Activated naive CD8-positive, alpha-beta T cell treated with anti-CD3 and anti-CD28 coated beads, Interleukin-2, amount 50 U/mL, for 24 hours (primary cell): Measurements from ENCODE around the gene C20orf141.
"Not testable (repeated sequence)": the region's sequence is repeated elsewhere in the genome, so short reads cannot be mapped to it uniquely, and the experiment has no call there.

Source experiments
- ATAC-seq: fragments of 150-1000 bp; cut with Tn5 transposase; one replicate; pipeline ENCODE4 v1.10.0; 2021
- DNase-seq: peaks from one replicate; pipeline ENCODE4 v3.0.0; 2021
- H3K27ac Mint-ChIP-seq: one replicate; pipeline ENCODE4 v1.8.0; 2021; ENCODE audit warnings: mild to moderate bottlenecking, mixed read lengths
- H3K27me3 Mint-ChIP-seq: one replicate; pipeline ENCODE4 v1.8.0; 2021; ENCODE audit warnings: mixed read lengths
- H3K36me3 Mint-ChIP-seq: one replicate; pipeline ENCODE4 v1.8.0; 2021; ENCODE audit warnings: low read depth, mixed read lengths
- H3K4me1 Mint-ChIP-seq: one replicate; pipeline ENCODE4 v1.8.0; 2021; ENCODE audit warnings: mixed read lengths
- H3K4me3 Mint-ChIP-seq: one replicate; pipeline ENCODE4 v1.8.0; 2021; ENCODE audit warnings: mild to moderate bottlenecking, moderate library complexity, mixed read lengths
- H3K9me3 Mint-ChIP-seq: one replicate; pipeline ENCODE4 v1.8.0; 2021; ENCODE audit warnings: mixed read lengths

C20orf141 gene

GRCh38 chr20:2825761-2826160 lies 11.0 kb downstream of the C20orf141 start:
- H3K27me3 Mint-ChIP-seq = peaks cover 16% of the 10 kb centered on the region
- no peaks in the 10 kb centered on the region for H3K9me3 Mint-ChIP-seq
- H3K27ac Mint-ChIP-seq = no peak overlapping the region
- DNase-seq (no peak), ATAC-seq (no peak)
- H3K36me3 Mint-ChIP-seq = no peaks in the 10 kb centered on the region
- H3K4me1 Mint-ChIP-seq = peaks cover 22% of the 10 kb centered on the region
- no peak overlapping the region for H3K4me3 Mint-ChIP-seq

GRCh38 chr20:2826655-2827054 lies 11.9 kb downstream of the C20orf141 start:
- H3K4me3 Mint-ChIP-seq = no peak overlapping the region
- no peak overlapping the region for H3K27ac Mint-ChIP-seq
- DNase-seq (no peak), ATAC-seq (no peak)
- peaks cover 22% of the 10 kb centered on the region for H3K4me1 Mint-ChIP-seq
- H3K27me3 Mint-ChIP-seq = peaks cover 14% of the 10 kb centered on the region
- no peaks in the 10 kb centered on the region for H3K36me3 Mint-ChIP-seq
- H3K9me3 Mint-ChIP-seq = no peaks in the 10 kb centered on the region

GRCh38 chr20:2829376-2829775 lies 14.6 kb downstream of the C20orf141 start:
- H3K27me3 Mint-ChIP-seq = peaks cover 12% of the 10 kb centered on the region
- H3K27ac Mint-ChIP-seq = no peak overlapping the region
- H3K36me3 Mint-ChIP-seq = no peaks in the 10 kb centered on the region
- H3K9me3 Mint-ChIP-seq = no peaks in the 10 kb centered on the region
- H3K4me1 Mint-ChIP-seq = peaks cover 24% of the 10 kb centered on the region
- DNase-seq (no peak), ATAC-seq (no peak)
- no peak overlapping the region for H3K4me3 Mint-ChIP-seq

GRCh38 chr20:2831206-2831605 lies 16.4 kb downstream of the C20orf141 start:
- H3K27me3 Mint-ChIP-seq = peaks cover 12% of the 10 kb centered on the region
- ATAC-seq, H3K36me3 Mint-ChIP-seq, H3K9me3 Mint-ChIP-seq, H3K27ac Mint-ChIP-seq, DNase-seq, H3K4me3 Mint-ChIP-seq: not testable (repeated sequence)
- H3K4me1 Mint-ChIP-seq = peaks cover 18% of the 10 kb centered on the region

DNA sequence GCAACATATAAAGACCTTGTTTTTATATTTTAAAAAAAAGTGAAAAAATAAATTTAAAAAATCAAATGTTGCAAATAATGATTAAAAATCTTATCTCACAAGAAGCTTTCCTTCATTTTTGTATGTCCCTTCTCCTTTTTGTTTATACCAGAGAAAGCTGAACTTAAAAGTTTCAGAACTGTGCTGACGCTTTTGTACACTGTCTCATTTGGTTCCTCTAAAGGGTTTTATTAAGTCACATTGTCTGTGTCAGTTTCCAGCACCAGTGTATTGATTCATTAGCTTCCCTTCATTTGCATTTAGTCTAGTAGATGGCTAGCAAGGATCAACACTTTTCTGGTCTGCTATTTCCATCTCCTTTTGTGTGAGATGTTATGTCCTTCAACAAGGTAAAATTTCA lies 19.0 kb downstream of the C20orf141 start:
- peaks cover 22% of the 10 kb centered on the region for H3K4me1 Mint-ChIP-seq
- no peak overlapping the region for H3K27ac Mint-ChIP-seq
- peaks cover 1% of the 10 kb centered on the region for H3K27me3 Mint-ChIP-seq
- ATAC-seq = no peak
- H3K9me3 Mint-ChIP-seq = no peaks in the 10 kb centered on the region
- H3K36me3 Mint-ChIP-seq = peaks cover 20% of the 10 kb centered on the region
- no peak for DNase-seq
- no peak overlapping the region for H3K4me3 Mint-ChIP-seq

DNA sequence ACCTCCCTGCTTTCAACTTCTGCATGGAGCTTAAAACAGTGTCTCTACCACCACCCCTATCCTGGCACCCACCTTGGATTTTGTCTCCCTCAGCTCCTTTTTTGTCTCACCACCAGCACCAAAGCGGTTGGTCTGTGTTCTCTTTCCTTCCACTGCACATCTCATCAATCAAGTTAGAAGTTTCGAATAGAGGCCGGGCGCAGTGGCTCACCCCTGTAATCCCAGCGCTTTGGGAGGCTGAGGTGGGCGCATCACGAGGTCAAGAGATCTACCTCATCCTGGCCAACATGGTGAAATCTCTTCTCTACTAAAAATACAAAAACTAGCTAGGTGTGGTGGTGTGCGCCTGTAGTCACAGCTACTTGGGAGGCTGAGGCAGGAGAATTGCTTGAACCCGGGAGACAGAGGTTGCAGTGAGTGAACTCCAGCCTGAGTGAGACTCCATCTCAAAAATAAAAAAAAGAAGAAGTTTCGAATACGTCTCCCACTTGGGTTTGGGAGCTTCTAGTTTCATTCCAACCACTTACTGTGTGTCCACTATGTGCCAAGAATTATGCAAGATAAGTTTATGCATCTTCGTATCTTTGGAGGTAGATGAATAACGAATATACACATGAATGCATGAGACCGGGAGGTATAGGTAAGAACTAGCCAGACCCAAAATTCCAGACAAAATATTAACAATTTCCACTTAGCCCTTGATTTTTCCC lies 19.8 kb downstream of the C20orf141 start:
- DNase-seq (no peak), ATAC-seq (no peak)
- Mint-ChIP-seq H3K27ac (no peak overlapping the region), H3K36me3 (peaks cover 25% of the 10 kb centered on the region), H3K9me3 (no peaks in the 10 kb centered on the region), H3K27me3 (no peaks in the 10 kb centered on the region), H3K4me3 (no peak overlapping the region), H3K4me1 (peaks cover 28% of the 10 kb centered on the region)

GRCh38 chr20:2835331-2835796 lies 20.6 kb downstream of the C20orf141 start:
- no peak overlapping the region for H3K27ac Mint-ChIP-seq

DNA sequence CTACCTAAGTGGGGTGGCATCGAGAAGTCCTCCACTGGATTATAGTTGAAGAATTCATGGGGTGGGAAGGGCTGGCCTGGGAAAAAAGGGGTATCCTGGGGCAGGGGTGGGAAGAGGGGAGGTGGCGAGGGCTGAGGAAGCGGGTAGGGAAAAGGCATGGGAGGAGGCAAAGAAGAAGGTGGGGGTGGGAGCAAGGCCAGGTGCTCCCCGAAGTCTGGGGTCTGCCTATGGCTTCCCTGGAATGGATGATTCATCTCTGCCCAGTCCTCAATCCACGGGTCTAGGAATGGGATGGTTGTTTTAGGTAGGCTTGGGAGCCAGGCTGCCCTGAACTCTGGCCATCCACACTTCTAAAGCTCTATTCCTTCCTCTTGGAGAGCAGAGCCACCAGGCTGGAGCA lies 21.2 kb downstream of the C20orf141 start:
- no peak for DNase-seq
- peaks cover 25% of the 10 kb centered on the region for H3K36me3 Mint-ChIP-seq
- H3K27ac Mint-ChIP-seq = no peak overlapping the region
- no peaks in the 10 kb centered on the region for H3K9me3 Mint-ChIP-seq
- no peak overlapping the region for H3K4me3 Mint-ChIP-seq
- H3K4me1 Mint-ChIP-seq = peaks cover 30% of the 10 kb centered on the region
- no peak for ATAC-seq
- H3K27me3 Mint-ChIP-seq = no peaks in the 10 kb centered on the region

More at GRCh38 chr20:2835331-2835796, 20.6 kb downstream of the C20orf141 start:
- no peak for ATAC-seq
- peaks cover 30% of the 10 kb centered on the region for H3K4me1 Mint-ChIP-seq
- H3K27me3 Mint-ChIP-seq = no peaks in the 10 kb centered on the region
- no peaks in the 10 kb centered on the region for H3K9me3 Mint-ChIP-seq
- no peak for DNase-seq
- no peak overlapping the region for H3K4me3 Mint-ChIP-seq
- H3K36me3 Mint-ChIP-seq = peaks cover 25% of the 10 kb centered on the region

GRCh38 chr20:2837221-2837960 lies 22.6 kb downstream of the C20orf141 start:
- no peak overlapping the region for H3K27ac Mint-ChIP-seq
- H3K9me3 Mint-ChIP-seq = no peaks in the 10 kb centered on the region
- peaks cover 25% of the 10 kb centered on the region for H3K36me3 Mint-ChIP-seq
- no peaks in the 10 kb centered on the region for H3K27me3 Mint-ChIP-seq
- H3K4me1 Mint-ChIP-seq = peaks cover 26% of the 10 kb centered on the region
- DNase-seq (no peak), ATAC-seq (no peak)
- H3K4me3 Mint-ChIP-seq = no peak overlapping the region

DNA sequence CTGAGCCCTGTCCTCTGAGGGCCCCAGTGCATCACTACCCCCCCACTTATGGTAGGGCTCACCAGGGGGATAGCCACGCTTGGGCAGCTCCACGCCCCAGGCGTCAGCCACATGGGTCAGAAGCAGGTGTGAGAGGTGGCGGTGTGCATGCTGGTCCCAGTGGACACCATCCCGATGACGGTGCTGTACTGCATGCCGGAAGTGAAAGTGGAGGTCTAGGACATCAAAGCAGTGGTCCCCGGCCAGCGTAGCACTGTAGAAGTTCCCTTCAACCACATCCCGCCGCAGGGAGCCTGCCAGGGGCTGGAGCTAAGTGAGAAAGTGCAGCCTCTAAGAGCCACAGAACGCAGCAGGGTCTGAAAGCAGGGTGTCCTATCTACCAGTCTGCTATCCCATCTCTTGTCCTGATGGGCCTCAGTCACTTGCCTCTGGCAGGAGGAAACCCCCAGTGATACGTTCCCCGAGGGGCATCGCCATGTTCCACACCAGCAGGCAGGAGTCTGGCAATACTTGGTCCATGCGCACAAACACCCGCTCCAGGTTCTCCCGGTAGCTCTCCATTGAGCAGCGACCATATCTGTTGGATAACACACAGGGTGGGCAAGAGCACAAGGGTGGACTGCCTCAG lies 23.5 kb downstream of the C20orf141 start:
- H3K4me3 Mint-ChIP-seq = no peak overlapping the region
- no peak for ATAC-seq

GRCh38 chr20:2838847-2839671 lies 24.3 kb downstream of the C20orf141 start:
- H3K36me3 Mint-ChIP-seq = peaks cover 26% of the 10 kb centered on the region
- ATAC-seq = no peak
- H3K27ac Mint-ChIP-seq = peak overlapping the region; percentile 91
- DNase-seq = no peak
- H3K4me3 Mint-ChIP-seq = peak overlapping the region; percentile 77
- no peaks in the 10 kb centered on the region for H3K9me3 Mint-ChIP-seq
- no peaks in the 10 kb centered on the region for H3K27me3 Mint-ChIP-seq
- peaks cover 38% of the 10 kb centered on the region for H3K4me1 Mint-ChIP-seq

More for the DNA sequence above, 23.5 kb downstream of the C20orf141 start:
- DNase-seq = no peak
- no peak overlapping the region for H3K27ac Mint-ChIP-seq
- no peaks in the 10 kb centered on the region for H3K9me3 Mint-ChIP-seq
- peaks cover 30% of the 10 kb centered on the region for H3K4me1 Mint-ChIP-seq
- peaks cover 25% of the 10 kb centered on the region for H3K36me3 Mint-ChIP-seq
- H3K27me3 Mint-ChIP-seq = no peaks in the 10 kb centered on the region

- Mint-ChIP-seq H3K4me3 (peak overlapping the region; percentile 77), H3K27me3 (no peaks in the 10 kb centered on the region), H3K4me1 (peaks cover 45% of the 10 kb centered on the region), H3K36me3 (peaks cover 25% of the 10 kb centered on the region), H3K9me3 (no peaks in the 10 kb centered on the region), H3K27ac (peak overlapping the region; percentile 91)
- ATAC-seq (no peak), DNase-seq (no peak)
Observed at GRCh38 chr20:2839732-2840137, 24.9 kb downstream of the C20orf141 start.

DNA sequence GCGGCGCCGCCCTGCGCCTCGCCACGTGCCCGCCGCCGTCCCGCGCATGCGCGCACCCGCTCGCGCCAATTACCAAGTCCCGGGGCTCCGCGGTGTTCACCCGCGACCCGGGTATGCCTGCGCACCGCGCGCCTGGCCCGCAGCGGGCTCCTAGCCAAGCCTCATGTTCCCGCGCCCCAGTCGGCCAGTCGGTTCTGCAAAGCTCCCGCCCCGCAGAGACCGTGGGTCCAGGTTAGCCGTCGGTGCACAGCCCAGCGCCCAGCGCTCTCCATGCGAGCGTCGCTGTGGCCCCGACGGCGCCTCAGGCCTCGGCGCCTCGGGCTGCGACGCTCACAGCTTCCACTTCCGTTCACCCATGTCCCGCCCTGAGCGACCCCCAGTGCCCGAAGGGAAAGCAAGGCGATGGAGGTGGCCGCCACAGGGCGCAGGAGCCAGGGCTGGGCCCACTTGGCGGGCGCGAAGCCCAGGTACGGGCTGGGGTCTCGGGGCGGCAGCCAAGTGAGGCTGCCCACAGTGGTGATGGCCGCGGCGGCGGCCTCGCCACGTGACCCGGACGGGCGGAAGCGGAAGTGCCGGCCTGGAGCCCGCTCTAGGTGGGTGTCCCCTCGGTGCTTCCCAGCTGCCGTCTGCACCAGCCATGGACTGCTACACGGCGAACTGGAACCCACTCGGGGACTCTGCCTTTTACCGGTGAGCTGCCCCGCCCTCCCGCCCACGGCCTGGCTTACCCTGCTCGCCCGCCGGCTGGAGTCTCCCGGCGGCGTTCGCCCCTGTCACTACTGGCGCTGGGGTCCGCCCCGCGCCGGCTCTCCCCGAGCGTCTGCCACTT lies 25.6 kb downstream of the C20orf141 start, which contains the start of the genes PCED1A and VPS16:
TSS of gene PCED1A (minus strand) at position 518 of the 829 bp plus-strand sequence. CDS start 743 bp downstream, outside the sequence.
TSS of gene VPS16 (plus strand) at position 608 of the 829 bp plus-strand sequence. CDS start at position 638, 30 bp downstream.
- DNase-seq = peak; percentile 90
- H3K27ac Mint-ChIP-seq = peak within 1 kb of the TSS; percentile 91
- H3K9me3 Mint-ChIP-seq = no peaks in the 10 kb centered on the region
- H3K4me1 Mint-ChIP-seq = peaks cover 50% of the 10 kb centered on the region
- peaks cover 20% of the 10 kb centered on the region for H3K36me3 Mint-ChIP-seq
- H3K4me3 Mint-ChIP-seq = peak within 1 kb of the TSS; percentile 90
- no peaks in the 10 kb centered on the region for H3K27me3 Mint-ChIP-seq
- peak; percentile 99 for ATAC-seq
